ENCODE data around the gene ZBTB40. TPM values are rescaled to one million over a fixed set of nuclear protein-coding genes. Genes with fewer than 3 reads are reported as not detected.

The ZBTB40 gene
- total RNA-seq, 1 experiment from 2014 or later: 20.4 TPM

- peaks cover 22% of the 10 kb centered on the region for H3K9me3 ChIP-seq
- CTCF ChIA-PET: no interaction called here
- H3K4me3 Mint-ChIP-seq (ENCODE audit: unreplicated experiment): no peak overlapping the region
- peaks cover 14% of the 10 kb centered on the region for H3K9me3 Mint-ChIP-seq (ENCODE audit: unreplicated experiment)
- H3K36me3 Mint-ChIP-seq (ENCODE audit: insufficient read depth, unreplicated experiment): peaks cover 10% of the 10 kb centered on the region
- TF ChIP-seq CTCF (IDR thresholded peaks at IDR 0.05; ENCODE audit: insufficient read depth in 1 of 2, low read depth in 1 of 2, low read length in 1 of 2, severe bottlenecking in 1 of 2, unreplicated experiment in 1 of 2): no peak
- POLR2A ChIA-PET: no interaction called here
- peaks cover 26% of the 10 kb centered on the region for H3K4me1 Mint-ChIP-seq (ENCODE audit: low read depth, unreplicated experiment)
- no peaks in the 10 kb centered on the region for H3K36me3 ChIP-seq (ENCODE audit: control insufficient read depth, insufficient read depth, low read length)
- H3K4me3 ChIP-seq (ENCODE audit: low read depth, low read length): no peak overlapping the region
- H3K4me1 ChIP-seq: peaks cover 30% of the 10 kb centered on the region
- BruUV-seq (replicated peaks): no TSS peak
- H3K27me3 ChIP-seq (replicated peaks; ENCODE audit: control insufficient read depth, insufficient read depth, low read length): no peaks in the 10 kb centered on the region
- no peak overlapping the region for H3K27ac Mint-ChIP-seq (ENCODE audit: unreplicated experiment)
- no peak for DNase-seq
- intact Hi-C loops (cut with micrococcal nuclease; ENCODE audit: unreplicated experiment): no loop called here
- no peaks in the 10 kb centered on the region for H3K27me3 Mint-ChIP-seq (ENCODE audit: insufficient read depth, unreplicated experiment)
Observed at GRCh38 chr1:22440582-22440981, 11.1 kb upstream of the ZBTB40 start.

- peaks cover 14% of the 10 kb centered on the region for H3K36me3 Mint-ChIP-seq (ENCODE audit: insufficient read depth, unreplicated experiment)
- H3K27ac Mint-ChIP-seq (ENCODE audit: unreplicated experiment): peak overlapping the region; percentile 5
- POLR2A ChIA-PET: no interaction called here
- peak overlapping the region; percentile 2 for H3K4me3 Mint-ChIP-seq (ENCODE audit: unreplicated experiment)
- H3K27me3 Mint-ChIP-seq (ENCODE audit: insufficient read depth, unreplicated experiment): no peaks in the 10 kb centered on the region
- DNase-seq: peak; percentile 34 to 65
- H3K27me3 ChIP-seq (replicated peaks; ENCODE audit: control insufficient read depth, insufficient read depth, low read length): no peaks in the 10 kb centered on the region
- H3K36me3 ChIP-seq (ENCODE audit: control insufficient read depth, insufficient read depth, low read length): no peaks in the 10 kb centered on the region
- CTCF ChIA-PET: no interaction called here
- intact Hi-C loops (cut with micrococcal nuclease; ENCODE audit: unreplicated experiment): no loop called here
- no peak overlapping the region for H3K4me3 ChIP-seq (ENCODE audit: low read depth, low read length)
- peaks cover 34% of the 10 kb centered on the region for H3K4me1 ChIP-seq
- BruUV-seq (replicated peaks): no TSS peak
- H3K4me1 Mint-ChIP-seq (ENCODE audit: low read depth, unreplicated experiment): peaks cover 38% of the 10 kb centered on the region
- no peak for TF ChIP-seq CTCF (IDR thresholded peaks at IDR 0.05; ENCODE audit: insufficient read depth in 1 of 2, low read depth in 1 of 2, low read length in 1 of 2, severe bottlenecking in 1 of 2, unreplicated experiment in 1 of 2)
- H3K9me3 ChIP-seq: peaks cover 22% of the 10 kb centered on the region
- peaks cover 13% of the 10 kb centered on the region for H3K9me3 Mint-ChIP-seq (ENCODE audit: unreplicated experiment)
Observed at GRCh38 chr1:22442212-22442894, 9.3 kb upstream of the ZBTB40 start.

GRCh38 chr1:22443332-22443731 is 8.3 kb upstream of the ZBTB40 start:
- no peak for TF ChIP-seq CTCF (IDR thresholded peaks at IDR 0.05; ENCODE audit: insufficient read depth in 1 of 2, low read depth in 1 of 2, low read length in 1 of 2, severe bottlenecking in 1 of 2, unreplicated experiment in 1 of 2)
- Histone ChIP-seq H3K9me3 (peaks cover 22% of the 10 kb centered on the region), H3K27me3 (replicated peaks; ENCODE audit: control insufficient read depth, insufficient read depth, low read length) (no peaks in the 10 kb centered on the region), H3K4me1 (peaks cover 34% of the 10 kb centered on the region), H3K4me3 (ENCODE audit: low read depth, low read length) (no peak overlapping the region), H3K36me3 (ENCODE audit: control insufficient read depth, insufficient read depth, low read length) (no peaks in the 10 kb centered on the region)
- Mint-ChIP-seq H3K27ac (ENCODE audit: unreplicated experiment) (peak overlapping the region; percentile 24), H3K36me3 (ENCODE audit: insufficient read depth, unreplicated experiment) (peaks cover 4% of the 10 kb centered on the region), H3K9me3 (ENCODE audit: unreplicated experiment) (peaks cover 13% of the 10 kb centered on the region), H3K4me3 (ENCODE audit: unreplicated experiment) (no peak overlapping the region), H3K4me1 (ENCODE audit: low read depth, unreplicated experiment) (peaks cover 40% of the 10 kb centered on the region), H3K27me3 (ENCODE audit: insufficient read depth, unreplicated experiment) (no peaks in the 10 kb centered on the region)
- no peak for DNase-seq
- intact Hi-C loops (cut with micrococcal nuclease; ENCODE audit: unreplicated experiment): no loop called here
- no TSS peak for BruUV-seq (replicated peaks)
- POLR2A ChIA-PET: no interaction called here
- CTCF ChIA-PET: no interaction called here
